Vagina (tissue), 2 donors: ENCODE results near the gene ATP4B.
"Not testable (repeated sequence)": the region's sequence is repeated elsewhere in the genome, so short reads cannot be mapped to it uniquely, and the experiment has no call there.

Experiments
- POLR2AphosphoS5 ChIP-seq, 2 donors: sonication (generic); formaldehyde crosslinking; IDR thresholded peaks; one replicate each; pipeline ENCODE4 v1.9.0; 2017; ENCODE audit warnings: antibody characterized with exemption in 2 of 2, mild to moderate bottlenecking in 2 of 2, low read depth in 1 of 2; ENCODE audit not compliant: insufficient read depth in 1 of 2
- TF ChIP-seq, protein P1 (sequence below), 3 experiments: fragments of 450-650 bp in 2 of 3; fragments of 200-600 bp in 1 of 3; sonication (generic) in 1 of 3; IDR thresholded peaks; one replicate each; pipeline ENCODE4 v1.5.1; 2017 to 2019; ENCODE audit warnings: antibody characterized with exemption in 3 of 3, mild to moderate bottlenecking in 2 of 3, moderate library complexity in 2 of 3

DNA sequence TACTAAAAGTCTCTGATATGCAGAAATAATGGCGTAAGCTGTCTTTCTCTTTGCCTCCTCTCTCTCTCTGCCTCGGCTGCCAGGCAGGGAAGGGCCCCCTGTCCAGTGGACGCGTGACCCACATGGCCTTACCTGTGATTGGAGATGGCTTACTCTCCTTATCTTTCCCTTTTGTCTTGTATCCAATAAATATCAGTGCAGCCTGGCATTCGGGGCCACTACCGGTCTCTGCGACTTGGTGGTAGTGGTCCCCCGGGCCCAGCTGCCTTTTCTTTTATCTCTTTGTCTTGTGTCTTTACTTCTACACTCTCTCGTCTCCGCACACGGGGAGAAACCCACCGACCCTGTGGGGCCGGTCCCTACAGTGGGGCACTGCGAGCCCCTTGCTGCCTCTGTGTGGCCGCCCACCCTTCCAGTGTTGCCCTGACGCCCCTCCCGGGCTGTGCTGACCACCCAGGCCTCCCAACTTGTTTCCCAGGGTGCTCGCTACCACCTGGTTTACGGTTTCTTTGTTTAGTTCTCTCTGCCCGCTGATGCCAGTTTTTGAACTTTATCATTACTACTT lies 35.9 kb downstream of the ATP4B start:
- TF ChIP-seq POLR2AphosphoS5 (IDR thresholded peaks at IDR 0.05; ENCODE audit: insufficient read depth in 1 of 2, low read depth in 1 of 2): not testable (repeated sequence)
- TF ChIP-seq, protein P1, sequence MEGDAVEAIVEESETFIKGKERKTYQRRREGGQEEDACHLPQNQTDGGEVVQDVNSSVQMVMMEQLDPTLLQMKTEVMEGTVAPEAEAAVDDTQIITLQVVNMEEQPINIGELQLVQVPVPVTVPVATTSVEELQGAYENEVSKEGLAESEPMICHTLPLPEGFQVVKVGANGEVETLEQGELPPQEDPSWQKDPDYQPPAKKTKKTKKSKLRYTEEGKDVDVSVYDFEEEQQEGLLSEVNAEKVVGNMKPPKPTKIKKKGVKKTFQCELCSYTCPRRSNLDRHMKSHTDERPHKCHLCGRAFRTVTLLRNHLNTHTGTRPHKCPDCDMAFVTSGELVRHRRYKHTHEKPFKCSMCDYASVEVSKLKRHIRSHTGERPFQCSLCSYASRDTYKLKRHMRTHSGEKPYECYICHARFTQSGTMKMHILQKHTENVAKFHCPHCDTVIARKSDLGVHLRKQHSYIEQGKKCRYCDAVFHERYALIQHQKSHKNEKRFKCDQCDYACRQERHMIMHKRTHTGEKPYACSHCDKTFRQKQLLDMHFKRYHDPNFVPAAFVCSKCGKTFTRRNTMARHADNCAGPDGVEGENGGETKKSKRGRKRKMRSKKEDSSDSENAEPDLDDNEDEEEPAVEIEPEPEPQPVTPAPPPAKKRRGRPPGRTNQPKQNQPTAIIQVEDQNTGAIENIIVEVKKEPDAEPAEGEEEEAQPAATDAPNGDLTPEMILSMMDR (IDR thresholded peaks at IDR 0.05): not testable (repeated sequence)
